Measurements from ENCODE around the gene ART3.
A peak's percentile ranks its signal among the peaks of the same experiment; 100 is the strongest.

ART3 gene

DNA sequence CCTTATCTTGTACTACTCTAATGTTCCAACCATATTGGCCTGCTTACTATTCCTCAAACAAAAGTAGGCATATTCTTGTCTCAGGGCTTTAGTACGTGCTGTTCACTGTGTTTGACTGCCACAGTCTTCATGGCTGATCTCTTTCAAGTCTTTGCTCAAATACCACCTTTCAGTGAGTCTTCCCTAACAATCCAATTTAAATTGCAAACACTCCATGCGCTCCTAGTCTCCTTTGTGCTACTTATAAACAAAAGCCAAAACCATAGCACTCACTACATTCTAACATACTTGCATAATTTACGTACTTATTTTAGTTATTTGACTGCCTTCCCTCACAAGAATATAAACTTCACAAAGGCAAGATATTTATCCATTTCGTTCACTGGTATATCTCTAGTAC is 1.7 kb upstream of the ART3 start:
- DNase-seq: no peak

DNA sequence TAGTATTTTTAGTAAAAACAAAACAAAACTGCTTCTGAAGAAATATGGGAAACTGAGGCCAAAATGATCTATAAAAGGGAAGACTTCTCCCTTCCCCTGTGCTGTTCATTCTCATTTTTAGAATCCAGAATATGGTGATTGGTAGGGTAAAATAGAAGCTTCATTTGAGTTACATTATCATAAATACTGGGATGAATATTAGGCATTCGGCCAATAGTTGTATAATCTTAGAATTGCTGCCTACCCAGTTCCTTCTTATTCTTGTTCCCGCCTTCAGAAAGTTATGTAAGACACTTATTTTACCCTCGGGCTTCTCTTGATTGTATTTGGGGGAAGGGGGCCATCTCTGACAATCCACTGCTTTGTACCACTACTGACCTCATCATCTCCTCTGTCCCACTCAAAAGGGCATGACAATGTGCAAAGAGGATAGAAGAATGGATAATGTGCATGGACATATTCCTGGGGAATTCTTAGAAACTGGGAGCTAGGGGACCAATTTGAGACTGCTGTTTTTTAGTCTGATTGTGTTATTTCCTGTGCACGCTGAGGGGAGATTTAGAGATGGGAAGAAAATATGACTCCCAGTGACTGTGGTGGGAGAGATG is 588 bp downstream of the ART3 start:
- DNase-seq: peak in 1 of 51 donors; percentile 6

GRCh38 chr4:76078033-76078613 is 3.6 kb downstream of the ART3 start:
- no peak for DNase-seq

DNA sequence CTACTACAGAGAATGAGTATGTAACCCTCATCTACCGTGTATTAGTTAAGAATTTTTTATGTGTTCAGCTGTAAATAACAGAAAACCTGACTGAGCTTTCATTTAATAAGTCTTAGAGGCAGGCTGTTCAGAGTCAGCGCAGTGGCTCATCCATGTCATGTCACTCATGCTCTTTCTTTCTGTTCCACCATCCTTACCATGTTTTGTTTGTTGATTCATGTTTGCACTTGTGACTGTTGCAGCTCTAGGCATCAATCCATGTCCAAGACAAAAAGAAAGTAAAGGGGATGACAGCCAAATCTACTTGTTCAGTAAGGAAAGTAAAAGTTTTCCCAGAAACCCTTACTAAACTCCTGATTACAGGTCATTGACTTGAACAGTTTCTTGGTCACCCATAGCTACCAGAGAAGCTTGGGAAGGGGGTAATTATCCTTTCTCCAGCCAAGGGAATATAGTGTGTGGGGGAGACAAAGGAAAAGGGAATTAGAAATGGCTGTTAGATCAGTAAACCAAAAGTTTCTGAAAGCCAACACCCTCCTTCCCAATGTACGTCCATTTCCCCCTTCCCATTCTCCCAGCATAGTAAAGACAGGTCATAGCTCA is 9.0 kb downstream of the ART3 start:
- no peak for DNase-seq

- no peak for DNase-seq
These were observed 10.0 kb downstream of the ART3 start for GRCh38 chr4:76084542-76084941.

DNA sequence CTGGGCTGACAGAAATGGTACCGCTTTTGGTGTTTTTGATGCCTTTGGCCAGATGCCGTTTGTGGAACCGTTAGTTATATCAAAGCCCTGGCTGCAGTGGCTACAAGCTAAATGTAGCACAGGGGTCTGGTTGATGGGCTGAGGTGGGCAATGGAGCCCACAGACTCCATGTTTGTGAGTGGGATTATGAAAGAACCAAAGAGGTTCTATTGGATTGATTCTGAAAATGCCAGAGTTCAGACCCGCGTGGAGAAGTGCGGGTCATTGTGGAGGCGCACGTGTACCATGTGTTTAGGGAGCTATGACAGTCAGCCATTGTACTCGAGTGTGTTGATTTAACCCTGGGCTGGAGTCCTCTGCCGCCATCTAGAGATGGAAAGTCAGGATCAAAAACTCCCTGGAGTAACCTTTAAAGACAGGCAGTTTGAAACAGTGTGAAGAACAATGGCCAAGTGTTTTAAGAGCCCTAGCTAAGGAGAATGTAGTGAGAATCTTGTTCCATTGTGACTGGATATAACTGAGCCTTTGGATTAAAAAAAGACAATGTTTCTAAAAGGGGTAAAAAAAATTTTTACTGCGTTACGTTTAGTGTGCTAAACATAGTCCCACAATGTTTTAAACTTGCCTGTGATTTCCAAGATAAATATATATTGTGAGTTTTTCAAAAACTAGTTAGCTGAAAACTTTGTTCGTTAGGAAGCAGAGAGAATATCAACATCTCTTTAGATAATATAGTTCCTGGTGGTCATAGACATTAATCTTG is 12.7 kb downstream of the ART3 start:
- peak in 44 of 51 donors; percentile 3 to 88 (median 42) for DNase-seq

DNA sequence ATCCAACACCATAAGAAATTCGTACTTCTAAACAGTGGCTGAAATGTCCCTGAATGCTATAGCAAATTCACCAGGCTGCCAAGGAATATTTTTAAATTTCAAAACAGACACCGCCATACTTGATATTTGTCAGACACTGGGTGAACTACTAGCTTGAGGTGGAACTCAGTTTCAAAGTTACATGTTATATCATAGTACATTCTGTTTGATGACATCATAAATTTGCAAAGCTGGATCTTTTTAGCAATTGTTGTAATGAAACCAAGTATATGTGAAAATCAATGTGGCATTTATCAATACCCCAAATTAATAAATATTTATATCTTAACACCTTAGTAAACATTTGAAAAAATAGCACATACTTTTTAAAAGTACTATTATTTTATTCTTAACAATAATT is 14.2 kb downstream of the ART3 start:
- DNase-seq: no peak

DNA sequence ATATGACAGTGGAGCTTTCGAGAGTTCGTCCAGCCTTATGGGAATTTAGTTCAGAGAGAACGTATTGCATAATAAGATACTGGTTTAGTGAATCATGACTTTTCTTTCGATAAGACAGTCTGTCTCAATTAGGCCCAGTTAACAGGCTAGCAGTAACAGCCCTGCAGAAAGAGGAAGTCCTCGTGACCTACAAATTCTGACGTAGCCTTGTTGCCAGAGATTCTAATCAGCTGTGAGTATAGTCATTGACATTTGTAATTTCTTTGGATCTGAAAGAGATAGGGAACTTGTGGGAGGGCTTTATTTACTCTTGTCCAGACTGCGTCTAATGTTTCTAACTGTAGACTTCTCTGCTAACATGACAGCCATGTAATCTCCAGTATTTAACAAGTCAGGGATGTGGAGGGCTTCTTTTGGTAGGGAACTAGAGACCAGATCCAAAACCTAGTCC is 15.8 kb downstream of the ART3 start:
- peak in 7 of 51 donors; percentile 1 to 7 (median 3) for DNase-seq

DNA sequence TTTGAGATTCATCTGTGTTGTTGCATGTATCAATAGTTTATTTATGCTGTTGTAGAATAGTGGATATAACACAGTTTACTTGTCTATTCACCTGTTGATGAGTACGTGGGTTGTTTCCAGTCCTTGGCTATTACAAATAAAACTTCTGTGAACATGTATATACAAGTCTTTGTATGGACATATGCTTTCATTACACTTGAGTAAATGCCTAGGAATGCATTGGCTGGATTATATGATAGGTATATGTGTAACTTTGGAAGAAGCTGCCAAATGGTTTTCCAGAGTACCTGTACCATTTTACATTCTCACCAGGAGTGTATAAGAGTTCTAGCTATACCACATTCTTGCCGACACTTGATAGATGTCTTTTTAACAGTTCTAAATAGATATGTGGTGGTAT is 16.5 kb downstream of the ART3 start:
- DNase-seq: no peak

DNA sequence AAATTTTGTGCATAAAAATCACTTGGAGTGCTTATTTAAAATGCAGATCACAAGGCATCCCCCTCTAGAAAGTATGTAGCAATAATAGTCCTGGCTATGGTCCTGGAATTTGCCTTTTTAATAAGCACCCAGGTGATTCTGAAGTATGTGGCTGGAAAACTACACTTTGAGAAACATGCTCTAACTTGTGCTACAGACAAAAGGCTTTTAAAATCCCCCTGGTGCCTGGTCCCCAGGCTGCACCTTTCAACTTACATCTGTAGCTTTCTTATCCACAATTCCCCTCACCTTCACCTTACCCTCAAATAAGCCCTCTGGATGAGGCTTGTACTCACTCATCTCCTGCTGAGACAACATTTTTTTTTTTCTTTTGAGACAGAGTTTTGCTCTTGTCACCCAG is 21.1 kb downstream of the ART3 start:
- no peak for DNase-seq

DNA sequence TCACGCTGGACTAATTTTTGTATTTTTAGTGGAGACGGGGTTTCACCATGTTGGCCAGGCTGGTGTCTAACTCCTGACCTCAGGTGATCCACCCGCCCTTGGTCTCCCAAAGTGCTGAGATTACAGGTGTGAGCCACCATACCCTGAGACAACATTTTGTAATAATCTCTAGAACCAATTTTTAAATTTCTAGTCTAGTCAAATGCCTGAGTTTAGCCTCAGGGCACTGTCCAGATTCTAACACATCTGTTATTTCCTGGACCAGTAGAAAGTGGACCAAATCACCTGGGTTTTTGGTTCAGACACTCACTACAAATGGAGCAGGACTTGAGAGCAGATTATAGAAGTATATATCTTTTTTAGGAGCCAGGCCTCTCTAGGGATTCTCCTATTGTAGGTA is 21.6 kb downstream of the ART3 start:
- no peak for DNase-seq

DNA sequence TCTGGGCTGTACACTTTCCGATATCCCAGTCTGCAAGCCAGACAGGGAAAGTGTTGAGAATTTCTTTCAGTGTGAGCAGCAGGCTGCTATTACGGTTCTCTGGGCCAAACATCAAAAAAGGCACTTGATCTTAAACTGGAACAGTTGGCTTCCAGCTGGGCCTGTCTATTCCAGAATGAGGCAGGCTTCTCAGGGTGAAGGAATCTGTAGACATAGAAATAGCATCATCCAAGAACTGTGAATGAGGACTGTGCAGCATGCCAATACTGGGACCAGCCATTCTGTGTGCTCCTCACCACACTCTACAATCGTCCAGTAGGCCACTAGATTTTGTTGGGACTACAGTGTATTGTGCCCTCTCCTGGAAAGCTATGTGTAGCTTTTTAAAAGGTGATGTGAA is 31.1 kb downstream of the ART3 start:
- peak in 15 of 51 donors; percentile 0 to 26 (median 15) for DNase-seq

GRCh38 chr4:76106442-76106841 is 31.9 kb downstream of the ART3 start:
- no peak for DNase-seq

DNA sequence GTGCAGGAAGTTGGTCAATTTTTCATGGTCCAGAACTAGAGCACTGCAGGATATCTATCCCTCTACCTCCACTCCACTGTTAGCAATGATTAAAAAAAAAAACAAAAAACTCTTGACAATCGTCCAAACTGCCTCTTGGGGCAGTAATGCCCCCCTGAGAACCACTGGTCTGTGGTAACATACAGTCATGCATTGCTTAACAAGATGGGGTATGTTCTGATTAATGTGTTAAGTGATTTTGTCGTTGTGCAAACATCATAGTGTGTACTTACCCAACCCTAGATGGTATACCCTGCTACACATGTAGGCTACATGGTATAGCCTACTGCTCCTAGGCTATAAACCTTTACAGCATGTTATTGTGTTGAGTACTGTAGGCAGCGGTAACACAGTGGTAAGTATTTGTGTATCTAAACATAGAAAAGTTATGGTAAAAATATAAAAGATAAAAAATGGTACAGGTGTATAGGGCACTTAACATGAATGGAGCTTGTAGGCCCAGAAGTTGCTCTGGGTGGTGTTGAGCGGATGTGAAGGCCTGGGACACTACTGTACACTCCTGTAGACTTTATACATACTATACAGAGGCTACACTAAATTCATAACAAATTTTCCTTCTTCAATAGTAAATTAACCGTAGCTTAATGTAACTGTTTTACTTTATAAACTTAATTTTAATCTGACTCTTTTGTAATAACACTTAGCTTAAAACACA is 34.1 kb downstream of the ART3 start:
- no peak for DNase-seq

GRCh38 chr4:76116821-76117220 is 42.3 kb downstream of the ART3 start:
- DNase-seq: no peak

GRCh38 chr4:76117536-76117935 is 43.0 kb downstream of the ART3 start:
- no peak for DNase-seq

GRCh38 chr4:76120199-76120598 is 45.7 kb downstream of the ART3 start:
- no peak for DNase-seq

- DNase-seq: no peak
These were observed 51.3 kb downstream of the ART3 start for GRCh38 chr4:76125816-76126215.

GRCh38 chr4:76127754-76128153 is 53.2 kb downstream of the ART3 start:
- no peak for DNase-seq

DNA sequence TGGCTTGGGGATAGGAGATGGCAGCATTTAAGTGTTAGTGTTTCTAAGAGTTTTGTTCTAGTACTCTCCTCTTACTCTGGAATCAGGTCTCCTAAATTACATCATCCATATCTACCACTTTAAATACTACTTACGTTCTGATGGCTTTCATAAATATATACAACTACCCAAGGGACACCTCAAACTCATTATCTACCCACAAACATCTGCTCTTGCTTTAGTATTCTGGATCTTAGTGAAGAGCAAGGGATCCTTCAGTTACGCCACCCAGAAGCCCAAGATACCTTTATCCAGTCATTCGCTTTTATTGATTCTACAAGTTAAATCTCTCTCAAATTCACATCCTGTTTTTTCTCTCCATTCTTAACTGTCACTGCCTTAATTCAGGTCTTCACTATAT is 66.7 kb downstream of the ART3 start:
- no peak for DNase-seq

DNA sequence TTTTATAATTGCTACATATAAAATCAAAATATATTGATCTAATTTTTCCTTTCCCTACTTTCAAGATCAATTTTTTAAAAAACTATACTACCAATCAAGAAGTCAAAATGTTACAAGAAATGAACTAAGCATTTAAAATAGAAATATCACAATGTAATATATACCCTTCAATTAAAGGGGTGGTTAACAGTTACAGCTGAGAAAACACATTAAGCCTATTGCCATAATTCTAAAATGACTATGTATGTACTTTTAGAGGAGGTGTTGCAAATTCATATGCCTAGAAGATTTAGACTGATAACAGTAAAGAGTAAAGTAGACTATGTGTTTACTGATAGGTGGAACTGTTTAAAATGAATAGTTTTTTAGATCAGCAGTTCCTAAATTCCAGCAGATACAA is 70.0 kb downstream of the ART3 start:
- no peak for DNase-seq

Data from hypothalamus (tissue), 51 donors.